Smooth muscle cell (in vitro differentiated cells): ENCODE data around the gene ARSA. TPM values are rescaled to one million over a fixed set of nuclear protein-coding genes. Genes with fewer than 3 reads are reported as not detected.

Experiments
- DNase-seq: peaks from one replicate; lab custom pipeline; 2025; ENCODE audit not compliant: unreplicated experiment; lab: John Stamatoyannopoulos, UW
- H2AFZ ChIP-seq: fragments of 200-600 bp; sonication (generic); 2 replicates; pipeline ENCODE4 v1.6.0; 2016; ENCODE audit warnings: antibody characterized with exemption, low read depth, mild to moderate bottlenecking
- H3F3A ChIP-seq: fragments of 200-600 bp; sonication (generic); 2 replicates; pipeline ENCODE4 v1.6.0; 2017; ENCODE audit warnings: antibody characterized with exemption, low read depth
- H3K27ac ChIP-seq: fragments of 200-600 bp; sonication (generic); 2 replicates; pipeline ENCODE4 v1.5.1; 2016; ENCODE audit warnings: low read depth, mild to moderate bottlenecking
- H3K27me3 ChIP-seq: fragments of 200-600 bp; sonication (generic); 2 replicates; pipeline ENCODE4 v1.6.1; 2016; ENCODE audit warnings: low read depth, mild to moderate bottlenecking
- H3K36me3 ChIP-seq: fragments of 200-600 bp; sonication (generic); 2 replicates; pipeline ENCODE4 v1.5.1; 2016; ENCODE audit warnings: low read depth
- H3K4me1 ChIP-seq: fragments of 200-600 bp; sonication (generic); 2 replicates; pipeline ENCODE4 v1.5.1; 2016; ENCODE audit warnings: low read depth
- H3K4me2 ChIP-seq: fragments of 200-600 bp; sonication (generic); 2 replicates; pipeline ENCODE4 v1.6.0; 2016; ENCODE audit warnings: mild to moderate bottlenecking
- H3K4me3 ChIP-seq: fragments of 200-600 bp; sonication (generic); 2 replicates; pipeline ENCODE4 v1.5.1; 2016; ENCODE audit warnings: mild to moderate bottlenecking
- H3K79me2 ChIP-seq: fragments of 200-600 bp; sonication (generic); 2 replicates; pipeline ENCODE4 v1.6.0; 2016; ENCODE audit warnings: low read depth, mild to moderate bottlenecking
- H3K9ac ChIP-seq: fragments of 200-600 bp; sonication (generic); 2 replicates; pipeline ENCODE4 v1.6.0; 2016; ENCODE audit warnings: low read depth
- H3K9me3 ChIP-seq: fragments of 200-600 bp; sonication (generic); replicated peaks from 2 replicates; pipeline ENCODE4 v1.5.1; 2016; ENCODE audit warnings: low read depth
- H4K20me1 ChIP-seq: fragments of 200-600 bp; sonication (generic); 2 replicates; pipeline ENCODE4 v1.6.0; 2016; ENCODE audit warnings: low read depth
- CTCF ChIP-seq: fragments of 200-600 bp; sonication (generic); IDR thresholded peaks from 2 replicates; pipeline ENCODE4 v1.5.1; 2017; ENCODE audit warnings: borderline replicate concordance, mild to moderate bottlenecking, antibody characterized with exemption; ENCODE audit not compliant: insufficient read depth, poor library complexity, severe bottlenecking
- WGBS: methylation state at CpG from one replicate; pipeline ENCODE4 v1.1.7; 2016; ENCODE audit warnings: low lambda C conversion rate; 5-methylcytosine and 5-hydroxymethylcytosine counted together
- polyA plus RNA-seq: library from polyadenylated mRNA; unstranded; fragments of >200 nt; fragmentation: Nextera tagmentation; extraction: Ambion mirVana; gene quantifications from 2 replicates; pipeline ENCODE4 v1.2.1, GENCODE V29; 2016
- total RNA-seq: library from RNA; depleted of rRNA; stranded (reverse); fragments of >200 nt; gene quantifications from 2 replicates; pipeline ENCODE4 v1.2.3, GENCODE V29; 2014

Gene ARSA
- total and polyA plus RNA-seq, 2 experiments from 2014 or later: 16.6 to 19.9 TPM

GRCh38 chr22:50628543-50629134 is 687 bp upstream of the ARSA start:
- Histone ChIP-seq H3F3A (no peaks in the 10 kb centered on the region), H3K4me1 (peaks cover 6% of the 10 kb centered on the region), H2AFZ (peak overlapping the region; percentile 92), H3K27me3 (no peaks in the 10 kb centered on the region), H3K27ac (no peak overlapping the region), H4K20me1 (no peaks in the 10 kb centered on the region), H3K9me3 (no peaks in the 10 kb centered on the region), H3K4me3 (peak overlapping the region; percentile 98), H3K36me3 (no peaks in the 10 kb centered on the region), H3K9ac (peak overlapping the region; percentile 10), H3K79me2 (no peaks in the 10 kb centered on the region), H3K4me2 (peak overlapping the region; percentile 93)
- DNase-seq: no peak
- TF ChIP-seq CTCF: no peak
- WGBS: 34% methylated on average over 15 of the region's 16 CpGs

- peak overlapping the region; percentile 98 for H2AFZ ChIP-seq
- H3K79me2 ChIP-seq: no peaks in the 10 kb centered on the region
- no peaks in the 10 kb centered on the region for H3F3A ChIP-seq
- no peak for DNase-seq
- H3K9ac ChIP-seq: peak overlapping the region; percentile 73
- TF ChIP-seq CTCF: no peak
- no peaks in the 10 kb centered on the region for H3K36me3 ChIP-seq
- H4K20me1 ChIP-seq: no peaks in the 10 kb centered on the region
- H3K27ac ChIP-seq: no peak overlapping the region
- H3K27me3 ChIP-seq: no peaks in the 10 kb centered on the region
- WGBS: 68% methylated on average over 36 of the region's 42 CpGs
- H3K4me3 ChIP-seq: peak overlapping the region; percentile 98
- H3K4me1 ChIP-seq: peaks cover 6% of the 10 kb centered on the region
- no peaks in the 10 kb centered on the region for H3K9me3 ChIP-seq
- peak overlapping the region; percentile 93 for H3K4me2 ChIP-seq
Observed at GRCh38 chr22:50626850-50627641, 906 bp downstream of the ARSA start.

- H3K27me3 ChIP-seq: no peaks in the 10 kb centered on the region
- H3K4me2 ChIP-seq: no peak overlapping the region
- whole genome bisulfite sequencing: 97% methylated on average over 11 of the region's 12 CpGs
Observed at GRCh38 chr22:50626314-50626849, 1.6 kb downstream of the ARSA start.

More at GRCh38 chr22:50626314-50626849, 1.6 kb downstream of the ARSA start:
- Histone ChIP-seq H4K20me1 (no peaks in the 10 kb centered on the region), H3K4me3 (no peak overlapping the region), H3K4me1 (peaks cover 13% of the 10 kb centered on the region), H3K9me3 (no peaks in the 10 kb centered on the region), H3K36me3 (no peaks in the 10 kb centered on the region), H3F3A (peaks cover 5% of the 10 kb centered on the region), H2AFZ (no peak overlapping the region), H3K27ac (no peak overlapping the region), H3K9ac (no peak overlapping the region), H3K79me2 (no peaks in the 10 kb centered on the region)
- no peak for DNase-seq
- no peak for TF ChIP-seq CTCF
